ENCODE measurements around the gene SUPT4H1. TPM values are rescaled to one million over a fixed set of nuclear protein-coding genes. Genes with fewer than 3 reads are reported as not detected.

SUPT4H1 gene
- total RNA-seq, 1 experiment from 2014 or later = 109 TPM

- Histone ChIP-seq H3K27ac (ENCODE audit: insufficient read length, low read depth, low read length) (no peak overlapping the region), H3K79me2 (ENCODE audit: insufficient read depth, low read length) (no peaks in the 10 kb centered on the region), H3K23me2 (ENCODE audit: insufficient read length, low read depth, low read length, poor library complexity, severe bottlenecking) (no peaks in the 10 kb centered on the region), H3K4me2 (ENCODE audit: insufficient read depth, insufficient read length, low read length) (no peak overlapping the region), H3K4ac (ENCODE audit: low read depth, low read length) (no peak overlapping the region), H3K9ac (ENCODE audit: extremely low read depth, insufficient read length, low read length) (no peak overlapping the region), H2BK5ac (ENCODE audit: insufficient read length, low read length) (no peak overlapping the region), H3K23ac (ENCODE audit: insufficient read length, low read depth, low read length) (no peak overlapping the region), H4K8ac (replicated peaks; ENCODE audit: insufficient read length, low read depth, low read length) (no peak overlapping the region), H3K9me3 (ENCODE audit: control insufficient read depth, low read depth, low read length) (no peaks in the 10 kb centered on the region), H2BK15ac (ENCODE audit: low read depth, low read length) (no peak overlapping the region), H3K14ac (ENCODE audit: insufficient read depth, low read length) (no peak overlapping the region), H4K5ac (ENCODE audit: insufficient read length, low read depth, low read length) (no peak overlapping the region), H2BK20ac (ENCODE audit: low read depth, low read length, poor library complexity, severe bottlenecking) (no peak overlapping the region), H3K18ac (ENCODE audit: insufficient read length, low read depth, low read length) (no peak overlapping the region), H3K27me3 (ENCODE audit: insufficient read depth, low read length) (no peaks in the 10 kb centered on the region), H3K4me1 (ENCODE audit: insufficient read depth, low read length) (peaks cover 3% of the 10 kb centered on the region; the same call in 1 of the 2 replicates), H2AFZ (ENCODE audit: low read length) (no peak overlapping the region), H4K91ac (ENCODE audit: insufficient read length, low read depth, low read length) (no peak overlapping the region), H3K79me1 (ENCODE audit: insufficient read depth, low read depth, low read length, poor library complexity, severe bottlenecking) (no peaks in the 10 kb centered on the region), H2AK5ac (ENCODE audit: insufficient read length, low read length) (no peak overlapping the region), H2BK12ac (ENCODE audit: insufficient read length, low read depth, low read length) (no peak overlapping the region), H2BK120ac (ENCODE audit: low read depth, low read length, poor library complexity, severe bottlenecking) (no peak overlapping the region), H3T11ph (ENCODE audit: low read length) (no peak overlapping the region), H4K20me1 (ENCODE audit: control insufficient read depth, insufficient read depth, insufficient read length) (no peaks in the 10 kb centered on the region), H3K56ac (ENCODE audit: insufficient read length, low read depth, low read length) (no peak overlapping the region)
- peaks cover 4% of the 10 kb centered on the region; the same call in 1 of the 2 replicates for H3K27me3 Mint-ChIP-seq (ENCODE audit: low read depth)
- no CpG with 5 or more reads among the region's 4 CpGs for WGBS (ENCODE audit: extremely low coverage, insufficient read length, low lambda C conversion rate)
- no peak overlapping the region for H3K4me3 Mint-ChIP-seq
- TF ChIP-seq CTCF (conservative IDR thresholded peaks at IDR 0.05) = no peak
- DNase-seq = no peak
- no peak overlapping the region for H3K27ac Mint-ChIP-seq
- H3K9me3 Mint-ChIP-seq = no peaks in the 10 kb centered on the region
- no peaks in the 10 kb centered on the region for H3K36me3 Mint-ChIP-seq (ENCODE audit: insufficient read depth in 1 of 3, low read depth in 3 of 3)
- peaks cover 15 to 18% of the 10 kb centered on the region in 2 experiments for H3K4me1 Mint-ChIP-seq
Observed at GRCh38 chr17:58382108-58382871, 30.3 kb upstream of the SUPT4H1 start.

Data from H9 (cell line).